Activated CD4-positive, CD25-positive, alpha-beta regulatory T cell (primary cell): ENCODE results near the gene TYSND1.
"Not testable (repeated sequence)": the region's sequence is repeated elsewhere in the genome, so short reads cannot be mapped to it uniquely, and the experiment has no call there.

Experiments
- DNase-seq, 4 experiments: peaks; one replicate each; lab custom pipeline; 2025; lab: John Stamatoyannopoulos, UW

TYSND1 gene, protein sequence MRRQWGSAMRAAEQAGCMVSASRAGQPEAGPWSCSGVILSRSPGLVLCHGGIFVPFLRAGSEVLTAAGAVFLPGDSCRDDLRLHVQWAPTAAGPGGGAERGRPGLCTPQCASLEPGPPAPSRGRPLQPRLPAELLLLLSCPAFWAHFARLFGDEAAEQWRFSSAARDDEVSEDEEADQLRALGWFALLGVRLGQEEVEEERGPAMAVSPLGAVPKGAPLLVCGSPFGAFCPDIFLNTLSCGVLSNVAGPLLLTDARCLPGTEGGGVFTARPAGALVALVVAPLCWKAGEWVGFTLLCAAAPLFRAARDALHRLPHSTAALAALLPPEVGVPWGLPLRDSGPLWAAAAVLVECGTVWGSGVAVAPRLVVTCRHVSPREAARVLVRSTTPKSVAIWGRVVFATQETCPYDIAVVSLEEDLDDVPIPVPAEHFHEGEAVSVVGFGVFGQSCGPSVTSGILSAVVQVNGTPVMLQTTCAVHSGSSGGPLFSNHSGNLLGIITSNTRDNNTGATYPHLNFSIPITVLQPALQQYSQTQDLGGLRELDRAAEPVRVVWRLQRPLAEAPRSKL

DNA sequence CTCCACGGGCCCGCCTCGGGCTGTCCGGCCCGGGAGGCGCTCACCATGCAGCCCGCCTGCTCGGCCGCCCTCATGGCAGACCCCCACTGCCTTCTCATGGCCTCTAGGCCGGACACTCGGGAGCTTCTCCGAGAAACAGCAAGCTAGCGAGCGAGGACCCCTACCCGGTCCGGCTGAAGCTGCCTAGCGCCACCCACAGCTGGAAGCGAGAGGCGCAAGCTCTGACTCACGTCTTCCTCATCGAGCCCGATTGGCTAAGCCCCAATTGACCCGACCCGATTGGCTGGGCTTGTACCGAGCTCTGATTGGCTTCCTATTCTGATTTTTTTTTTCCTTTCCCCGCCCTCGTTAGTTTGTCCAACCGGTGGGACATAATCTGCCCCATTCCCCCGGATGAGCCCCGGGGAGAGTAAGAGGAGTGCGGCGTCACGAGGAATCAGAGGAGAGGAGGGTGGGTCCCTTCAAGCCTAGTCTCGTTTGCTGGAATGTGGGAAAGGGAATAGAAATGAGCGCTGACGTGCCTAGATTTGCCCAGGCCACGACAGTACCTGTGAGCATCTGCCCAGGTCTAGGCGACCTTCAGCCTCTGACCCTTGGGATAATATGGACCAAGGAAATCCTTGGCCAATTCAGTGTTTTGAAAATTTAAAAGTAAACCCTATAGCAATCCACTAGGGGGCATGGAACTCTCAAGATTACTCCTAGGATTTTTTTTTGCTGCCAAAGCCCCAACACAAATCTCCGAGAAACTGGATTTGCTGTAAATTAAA is at the start of gene TYSND1:
Gene TYSND1 (minus strand): TSS at position 212 of the 770 bp plus-strand sequence. CDS start 114 bp downstream, at position 98.
- peak; percentile 70 to 86 (median 84) for DNase-seq

DNA sequence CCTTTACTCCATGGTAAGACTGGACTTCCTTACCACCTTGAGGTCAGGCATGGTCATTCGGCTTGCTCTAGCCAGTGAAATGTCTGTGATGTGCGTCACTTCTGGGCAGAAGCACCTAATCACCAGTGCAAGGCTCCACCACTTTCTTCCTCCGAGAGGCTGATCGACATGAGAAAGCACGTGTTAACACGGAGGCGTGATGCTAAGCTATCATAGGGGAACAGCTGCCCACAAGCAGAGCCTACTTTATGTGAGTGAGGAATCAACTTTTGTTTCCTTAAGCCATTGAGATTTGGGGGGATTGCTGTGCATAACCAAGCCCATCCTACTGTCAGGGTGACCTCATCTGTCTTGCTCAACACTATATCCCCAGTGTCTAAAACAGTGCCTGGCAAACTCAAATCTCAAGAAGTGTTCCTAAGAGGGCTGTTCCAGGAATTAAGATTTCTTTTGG is 46.9 kb upstream of the TYSND1 start:
- no peak for DNase-seq

DNA sequence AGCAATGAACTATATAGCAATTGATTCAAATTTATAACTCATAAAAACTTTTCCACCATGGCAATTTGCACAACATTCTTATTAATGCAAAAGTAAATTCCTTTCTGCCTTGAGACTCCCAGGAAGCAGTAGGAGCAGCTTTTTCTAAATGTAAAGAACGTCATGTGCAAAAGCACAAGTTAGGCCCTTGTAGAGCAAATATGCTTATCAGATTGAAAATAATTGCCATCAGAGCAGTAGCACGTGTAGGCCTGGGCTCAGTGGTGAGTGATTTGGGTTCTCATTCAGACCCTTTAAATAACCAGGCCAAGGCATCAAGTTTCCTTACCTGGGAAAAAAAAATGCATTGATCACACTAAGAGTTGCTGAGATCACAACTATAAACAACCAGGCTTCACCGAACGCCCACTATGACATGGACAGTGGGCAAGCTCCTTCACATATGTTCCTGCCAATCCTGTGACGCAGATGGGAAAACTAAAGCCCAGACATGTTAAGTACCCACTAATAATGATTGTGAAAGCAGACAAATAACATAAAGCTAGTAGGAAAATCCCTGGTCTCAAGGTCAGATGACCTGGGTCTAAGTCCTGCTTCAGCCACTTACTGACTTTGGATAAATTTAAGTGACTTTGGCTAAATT is 45.9 kb upstream of the TYSND1 start:
- no peak for DNase-seq

GRCh38 chr10:70191972-70192305 is 45.4 kb upstream of the TYSND1 start:
- DNase-seq, result no peak

- no peak for DNase-seq
Observed at GRCh38 chr10:70191161-70191971, 44.9 kb upstream of the TYSND1 start.

GRCh38 chr10:70190581-70190980 is 44.1 kb upstream of the TYSND1 start:
- no peak for DNase-seq

DNA sequence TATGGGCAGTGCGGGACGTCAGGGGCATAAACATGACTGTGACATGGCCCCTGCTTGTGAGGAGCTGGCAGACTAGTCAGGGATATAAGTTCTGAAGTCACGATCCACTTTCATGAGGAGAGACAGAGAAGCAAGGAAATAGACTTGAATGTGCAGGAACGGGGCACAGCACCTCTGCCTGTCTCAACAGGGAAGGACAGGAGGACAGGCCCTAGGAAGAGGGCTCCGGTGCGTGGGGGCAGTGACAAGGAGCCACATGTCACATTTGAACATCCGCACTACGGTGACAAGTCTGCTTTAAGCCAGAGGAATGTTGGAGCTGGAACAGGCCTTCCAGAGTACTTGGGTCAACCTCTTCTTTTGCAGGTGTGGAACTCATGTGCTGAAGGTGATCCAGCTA is 43.6 kb upstream of the TYSND1 start:
- DNase-seq, result no peak

DNA sequence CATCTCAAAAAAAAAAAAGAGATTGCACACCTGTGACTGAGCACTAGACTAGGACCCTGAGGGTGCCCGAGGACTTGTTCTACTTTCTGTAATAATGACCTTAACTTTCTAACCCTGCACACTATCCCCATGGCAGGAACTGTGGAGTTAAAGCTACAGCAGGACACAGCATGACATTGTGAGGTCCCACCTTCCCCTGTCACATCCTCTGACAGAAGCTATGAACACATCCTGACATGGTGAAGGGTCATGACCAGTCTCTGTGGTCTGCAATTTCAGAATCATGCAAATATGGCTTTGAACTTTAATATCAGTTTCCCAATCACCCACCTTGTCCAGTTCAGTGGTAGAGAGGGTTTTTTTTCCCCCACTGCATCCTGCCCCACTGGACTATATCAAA is 42.3 kb upstream of the TYSND1 start:
- no peak for DNase-seq

DNA sequence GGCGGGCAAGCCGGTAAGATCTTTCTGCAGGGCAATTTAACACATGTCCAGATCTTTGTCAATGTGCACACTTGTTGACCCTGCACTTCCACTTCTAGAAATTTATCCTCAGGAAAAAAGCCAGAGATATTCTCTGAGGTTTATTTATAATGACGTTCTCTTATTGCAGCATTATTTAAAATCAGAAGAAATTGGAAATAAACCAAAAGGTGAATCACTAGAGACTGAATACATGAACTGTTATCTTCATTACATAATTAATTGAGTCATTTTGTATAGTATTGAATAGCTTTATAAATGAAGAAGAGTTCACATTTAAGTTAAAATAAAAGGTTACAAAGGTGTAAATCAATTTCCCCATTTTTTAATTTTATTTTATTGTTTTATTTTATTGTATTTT is 40.1 kb upstream of the TYSND1 start:
- DNase-seq, result no peak

- DNase-seq, result no peak
Observed at GRCh38 chr10:70186090-70186489, 39.6 kb upstream of the TYSND1 start.

- DNase-seq, result no peak
Observed at GRCh38 chr10:70183304-70183703, 36.8 kb upstream of the TYSND1 start.

DNA sequence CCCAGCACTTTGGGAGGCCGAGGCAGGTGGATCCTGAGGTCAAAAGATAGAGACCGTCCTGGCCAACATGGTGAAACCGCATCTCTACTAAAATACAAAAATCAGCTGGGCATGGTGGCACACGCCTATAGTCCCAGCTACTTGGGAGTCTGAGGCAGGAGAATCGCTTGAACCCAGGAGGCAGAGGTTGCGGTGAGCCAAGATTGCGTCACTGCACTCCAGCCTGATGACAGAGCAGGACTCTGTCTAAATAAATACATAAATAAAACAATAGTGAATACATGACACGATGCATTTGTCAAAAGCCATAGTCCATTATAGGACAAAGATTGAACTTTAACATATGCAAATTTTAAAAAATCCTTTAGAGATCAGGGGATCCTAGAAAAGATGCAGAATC is 32.7 kb upstream of the TYSND1 start:
- not testable (repeated sequence) for DNase-seq

GRCh38 chr10:70178139-70178725 is 31.7 kb upstream of the TYSND1 start:
- DNase-seq, result no peak

DNA sequence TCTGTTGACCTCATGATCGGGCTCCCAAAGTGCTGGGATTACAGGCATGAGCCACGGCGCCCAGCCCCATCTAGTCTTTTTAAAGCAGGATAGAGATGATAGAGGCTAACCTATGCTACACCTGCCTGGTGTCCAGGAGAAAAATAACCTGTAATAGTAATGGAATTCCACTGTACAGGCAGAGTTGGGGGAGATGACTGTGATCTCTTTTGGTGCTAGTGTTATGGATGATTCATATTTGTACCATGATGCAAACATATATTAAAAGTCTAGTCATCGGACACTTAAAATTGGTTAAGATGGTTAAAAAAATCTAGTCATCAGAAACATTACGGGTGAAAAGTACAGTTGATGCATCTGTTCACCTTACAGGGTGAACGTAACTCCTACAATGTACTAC is 29.9 kb upstream of the TYSND1 start:
- no peak for DNase-seq

GRCh38 chr10:70175516-70175915 is 29.0 kb upstream of the TYSND1 start:
- no peak for DNase-seq

DNA sequence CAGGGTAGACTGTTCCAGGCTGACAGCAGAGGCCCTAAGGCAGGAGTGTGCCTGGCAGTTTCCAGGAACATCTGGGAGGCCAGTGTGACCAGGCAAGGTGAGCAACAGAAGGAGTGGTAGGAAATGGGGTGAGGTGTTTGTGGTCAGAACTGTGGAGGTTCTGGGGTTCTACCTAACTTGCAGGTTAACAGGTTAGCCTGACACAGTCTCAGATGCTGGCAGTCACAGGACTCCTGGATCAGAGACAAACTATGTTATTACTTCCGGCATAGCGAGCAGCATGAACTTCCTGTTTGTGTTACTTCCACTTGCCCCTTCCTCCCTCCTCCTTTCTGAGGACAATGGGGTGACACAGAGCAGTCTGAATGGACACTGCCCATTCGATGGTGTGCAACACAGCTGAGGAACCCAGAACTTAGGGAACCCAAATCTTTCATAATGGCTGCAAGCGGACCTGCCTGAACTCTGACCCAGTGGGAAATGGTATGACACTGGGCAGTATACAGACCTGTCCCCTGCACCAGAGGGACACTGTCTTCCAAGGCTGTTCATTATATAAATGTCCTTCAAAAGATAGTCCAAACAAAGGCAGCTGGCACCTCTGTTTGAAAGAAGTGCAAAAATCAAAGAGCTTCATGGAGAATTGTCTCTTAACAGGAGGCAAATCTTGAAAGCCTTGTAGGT is 27.7 kb upstream of the TYSND1 start:
- DNase-seq, result no peak

DNA sequence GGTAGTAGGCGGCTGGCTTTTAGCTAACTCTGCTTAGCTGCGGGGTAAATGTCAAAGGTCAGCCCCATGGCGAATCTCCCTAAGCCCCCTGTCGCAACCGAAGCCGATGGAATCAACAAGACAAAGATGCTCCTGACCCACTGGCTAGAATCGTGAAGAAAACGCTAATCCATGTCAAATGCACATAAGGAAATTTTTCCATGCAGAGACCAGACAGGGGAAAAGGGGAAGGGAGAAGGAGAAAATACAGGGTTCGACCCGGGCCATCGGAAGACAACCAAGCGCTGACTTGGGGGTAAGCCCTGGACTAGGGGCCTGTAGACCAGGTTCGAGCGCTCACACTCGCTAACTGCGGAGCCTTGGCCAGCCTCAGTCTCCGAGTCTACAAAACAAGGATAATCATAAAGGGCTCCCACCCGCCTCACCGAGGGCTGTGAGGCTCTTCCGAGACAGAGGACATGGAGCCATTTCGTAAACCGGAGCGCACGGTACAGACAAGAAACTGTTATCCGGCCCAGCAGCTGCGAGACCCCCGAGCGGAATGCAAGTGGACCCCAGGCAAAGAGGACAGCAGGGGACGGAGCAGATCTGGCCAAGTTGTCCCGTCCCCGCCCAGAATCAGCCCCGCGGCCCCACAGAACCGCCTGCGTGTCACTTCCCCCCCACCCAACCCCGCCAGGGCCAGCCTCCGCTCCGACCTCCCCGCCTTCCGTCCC is 23.3 kb upstream of the TYSND1 start:
- no peak for DNase-seq

- DNase-seq, result no peak
Observed at GRCh38 chr10:70169011-70169410, 22.5 kb upstream of the TYSND1 start.

DNA sequence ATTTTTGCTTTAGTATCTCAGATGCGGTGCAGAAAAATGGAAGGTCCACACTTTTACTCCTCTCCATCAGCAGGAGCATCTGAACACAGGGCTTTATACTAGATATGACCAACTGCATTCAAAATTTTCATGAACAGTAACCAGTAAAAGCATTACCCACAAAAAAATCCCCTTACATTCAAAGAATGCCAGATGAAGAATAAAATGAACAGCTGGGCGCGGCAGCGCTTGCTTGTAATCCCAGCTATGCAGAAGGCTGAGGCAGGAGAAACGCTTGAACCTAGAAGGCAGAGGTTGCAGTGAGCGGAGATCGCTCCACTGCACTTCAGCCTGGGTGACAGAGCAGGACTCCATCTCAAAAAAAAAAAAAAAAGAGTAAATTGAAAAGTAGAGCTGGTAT is 20.7 kb upstream of the TYSND1 start:
- DNase-seq, result no peak

DNA sequence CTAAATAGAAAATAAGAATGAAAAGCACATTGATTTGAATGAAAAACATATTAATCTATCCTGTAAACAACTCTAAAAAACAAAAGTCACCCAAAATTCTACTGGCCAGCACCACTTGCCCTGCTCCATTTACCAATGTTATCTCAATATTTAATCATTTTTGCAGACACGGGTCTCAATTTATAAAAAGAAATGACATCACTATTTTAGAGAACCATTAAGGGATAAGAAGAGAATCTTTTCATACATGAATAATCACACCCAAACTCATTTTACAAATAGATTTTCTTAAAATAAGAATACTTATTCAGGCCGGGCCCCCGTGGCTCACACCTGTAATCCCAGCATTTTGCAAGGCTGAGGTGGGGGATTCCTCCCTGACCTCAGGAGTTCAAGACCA is 19.9 kb upstream of the TYSND1 start:
- DNase-seq, result no peak
